Heart left ventricle (tissue), 16 donors: ENCODE measurements around the gene MPPED1. TPM values are rescaled to one million over a fixed set of nuclear protein-coding genes. Genes with fewer than 3 reads are reported as not detected.

ENCODE experiments used
- ATAC-seq, 4 donors: fragments of 200-7000 bp; cut with Tn5 transposase; one replicate each; pipeline ENCODE4 v1.9.1; 2020 to 2022; ENCODE audit warnings: moderate library complexity in 4 of 4, mild to moderate bottlenecking in 3 of 4, moderate number of reproducible peaks in 1 of 4
- DNase-seq, 5 donors: peaks; one replicate each; pipeline ENCODE4 v3.0.0-alpha.2; 2020
- H3K27ac ChIP-seq, 12 donors: fragments of 200-600 bp; sonication (generic) in 4 of 12; one replicate each; pipeline versions ENCODE4 v1.5.0 to v1.8.0; 2016 to 2022; ENCODE audit warnings: mild to moderate bottlenecking in 2 of 12
- H3K27me3 ChIP-seq, 9 donors: fragments of 200-600 bp; sonication (generic) in 2 of 9; one replicate each; pipeline versions ENCODE4 v1.5.1 to v1.8.0; 2016 to 2022; ENCODE audit warnings: mild to moderate bottlenecking in 3 of 9
- H3K36me3 ChIP-seq, 9 donors: fragments of 200-600 bp; sonication (generic) in 2 of 9; one replicate each; pipeline versions ENCODE4 v1.5.0 to v1.8.0; 2018 to 2022; ENCODE audit warnings: mild to moderate bottlenecking in 2 of 9
- H3K4me1 ChIP-seq, 12 donors: fragments of 200-600 bp; sonication (generic) in 4 of 12; one replicate each; pipeline versions ENCODE4 v1.5.0 to v1.8.0; 2016 to 2022; ENCODE audit warnings: mild to moderate bottlenecking in 3 of 12
- H3K4me3 ChIP-seq, 12 donors: fragments of 200-600 bp; sonication (generic) in 4 of 12; one replicate each; pipeline versions ENCODE4 v1.5.0 to v1.8.0; 2017 to 2022; ENCODE audit warnings: mild to moderate bottlenecking in 9 of 12, moderate library complexity in 4 of 12
- H3K9me3 ChIP-seq, 12 donors: fragments of 200-600 bp; sonication (generic) in 4 of 12; one replicate each; pipeline versions ENCODE4 v1.5.0 to v1.8.0; 2016 to 2022; ENCODE audit warnings: mild to moderate bottlenecking in 1 of 12
- CTCF ChIP-seq, 12 donors: fragments of 200-600 bp; sonication (generic) in 4 of 12; IDR thresholded peaks; one replicate each; pipeline versions ENCODE4 v1.5.0 to v1.8.0; 2018 to 2022; ENCODE audit warnings: antibody characterized with exemption in 12 of 12, mild to moderate bottlenecking in 5 of 12
- POLR2A ChIP-seq, 2 donors: fragments of 450-650 bp; IDR thresholded peaks; one replicate each; pipeline ENCODE4 v1.6.1; 2017; ENCODE audit warnings: antibody characterized with exemption in 2 of 2, mild to moderate bottlenecking in 2 of 2, moderate library complexity in 2 of 2
- WGBS, 4 donors: extraction: QIAGEN DNeasy Blood & Tissue Kit in 2 of 4; methylation state at CpG; one replicate each; pipeline versions ENCODE4 v1.1.5 to v1.1.7; 2013 to 2018; 5-methylcytosine and 5-hydroxymethylcytosine counted together
- intact Hi-C, 10 donors: fragments of 100-400 bp; cut with DNase I; formaldehyde crosslinking; loops; one replicate each; pipeline versions ENCODE4 v1.11.1 to v1.14.2; 2022
- polyA plus RNA-seq, 2 donors: library from polyadenylated mRNA; stranded (reverse); fragments of 200-250 nt; gene quantifications; one replicate each; pipeline ENCODE4 v1.2.3, GENCODE V29; 2013
- total RNA-seq, 9 donors: library from RNA; depleted of rRNA in 2 of 9; stranded (reverse); fragments of >200 nt in 2 of 9; fragmentation: NEBNext Ultra II Directional in 3 of 9; extraction: Animal tissue kit (Norgen Biotek cat#: 25700) in 3 of 9; gene quantifications; one replicate each; pipeline versions ENCODE4 v1.1.0 to v1.2.4, GENCODE V29; 2016 to 2023
- donor health status: ischemic (EF 13 %, LVEDD 7.1; RV severe dilation, severe dysfunction).
- donor health status: healthy with polysubstance abuse.
- donor health status: DM: no; HTN: yes; CAD: no.
- donor health status: DM: no; HTN: no; CAD: no.
- donor health status: ischemic (EF 25% LVEDD 6.9; RV normal size, moderate dysfunction).
- donor health status: ischemic (EF 25% LVEDD 5.7; RV mildly dilated, moderate dysfunction).
- donor health status: healthy.
- donor health status: DM: yes; HTN: yes; CAD: no.
- donor health status: ischemic (EF 35%, LVEDD 5.7; RV mildly dilated, moderate dysfunction).
- donor health status: nonischemic (EF 11% LVEDD 7.7; RV severe dilation, severe dysfunction).
- donor health status: DM: yes; HTN: yes; CAD: no.
- donor health status: PGD.
- donor health status: ischemic (EF 29% LVEDD 5.4; RV normal size, mild dysfunction).
- donor health status: nonischemic (EF 23%, LVEDD 6.1; RV moderate dilation, normal function).

The MPPED1 gene
- total and polyA plus RNA-seq, 11 donors, result 0.12 TPM; not detected in 10

- no peak overlapping the region for H3K27ac ChIP-seq
- ATAC-seq, result no peak
- TF ChIP-seq POLR2A (IDR thresholded peaks at IDR 0.05), result no peak
- TF ChIP-seq CTCF (IDR thresholded peaks at IDR 0.05), result no peak
- DNase-seq, result no peak
- intact Hi-C loops, result no loop called here
- WGBS, 4 donors, result 58 to 79% (median 70%) methylated on average over 4 to 13 of the region's 13 CpGs
- H3K4me3 ChIP-seq, result no peak overlapping the region
- peaks cover 0 to 17% (median 0%) of the 10 kb centered on the region in 9 donors for H3K27me3 ChIP-seq
- no peaks in the 10 kb centered on the region for H3K9me3 ChIP-seq
- no peaks in the 10 kb centered on the region for H3K36me3 ChIP-seq
- H3K4me1 ChIP-seq, result no peaks in the 10 kb centered on the region
These were observed 104.1 kb downstream of the MPPED1 start for GRCh38 chr22:43515902-43516301.

- intact Hi-C loops, result no loop called here
- ATAC-seq (no peak), DNase-seq (no peak)
- no peaks in the 10 kb centered on the region for H3K9me3 ChIP-seq
- peaks cover 0 to 17% (median 0%) of the 10 kb centered on the region in 9 donors for H3K27me3 ChIP-seq
- H3K36me3 ChIP-seq, result no peaks in the 10 kb centered on the region
- WGBS, 4 donors, result 73 to 83% (median 80%) methylated on average over 13 to 14 of the region's 14 CpGs
- TF ChIP-seq POLR2A (IDR thresholded peaks at IDR 0.05) (no peak), CTCF (IDR thresholded peaks at IDR 0.05) (no peak)
- no peaks in the 10 kb centered on the region for H3K4me1 ChIP-seq
- H3K27ac ChIP-seq, result no peak overlapping the region
- no peak overlapping the region for H3K4me3 ChIP-seq
These were observed 104.6 kb downstream of the MPPED1 start for GRCh38 chr22:43516386-43516785.

- H3K27ac ChIP-seq, result no peak overlapping the region
- ATAC-seq (peak in 1 of 4 donors; percentile 33), DNase-seq (no peak)
- H3K4me1 ChIP-seq, result no peaks in the 10 kb centered on the region
- no peaks in the 10 kb centered on the region for H3K36me3 ChIP-seq
- intact Hi-C loops, result no loop called here
- 74 to 84% (median 82%) methylated on average over 14 of the region's 14 CpGs for WGBS, 4 donors
- TF ChIP-seq CTCF (IDR thresholded peaks at IDR 0.05) (no peak), POLR2A (IDR thresholded peaks at IDR 0.05) (no peak)
- H3K9me3 ChIP-seq, result no peaks in the 10 kb centered on the region
- peaks cover 0 to 17% (median 0%) of the 10 kb centered on the region in 9 donors for H3K27me3 ChIP-seq
- no peak overlapping the region for H3K4me3 ChIP-seq
These were observed 105.3 kb downstream of the MPPED1 start for GRCh38 chr22:43516996-43517635.

GRCh38 chr22:43520632-43521039 lies 108.8 kb downstream of the MPPED1 start:
- Histone ChIP-seq H3K4me1 (no peaks in the 10 kb centered on the region), H3K4me3 (no peak overlapping the region), H3K36me3 (no peaks in the 10 kb centered on the region), H3K27me3 (peaks cover 0 to 3% (median 0%) of the 10 kb centered on the region in 9 donors), H3K27ac (no peak overlapping the region), H3K9me3 (no peaks in the 10 kb centered on the region)
- TF ChIP-seq POLR2A (IDR thresholded peaks at IDR 0.05), result no peak
- TF ChIP-seq CTCF (IDR thresholded peaks at IDR 0.05), result no peak
- no peak for ATAC-seq
- WGBS, 4 donors, result 44 to 65% (median 57%) methylated on average over 2 of the region's 2 CpGs
- intact Hi-C loops, result no loop called here
- DNase-seq, result no peak
